SK-N-SH (cell line): ENCODE results near the gene CLEC2A.

Source experiments
- CTCF ChIP-seq: fragments of 200-600 bp; sonication (generic); IDR thresholded peaks from 2 replicates; pipeline ENCODE4 v1.6.1; 2017; ENCODE audit warnings: antibody characterized with exemption, mild to moderate bottlenecking, moderate library complexity
- JUND ChIP-seq: IDR thresholded peaks from 2 replicates; pipeline ENCODE4 v1.4.0; 2012
- MAX ChIP-seq: IDR thresholded peaks from 2 replicates; pipeline ENCODE4 v1.4.0; 2012; ENCODE audit warnings: low read depth
- MXI1 ChIP-seq: IDR thresholded peaks from 2 replicates; pipeline ENCODE4 v1.6.1; 2012; ENCODE audit warnings: mild to moderate bottlenecking, low read depth, low read length, improper control_type of control experiment
- NRF1 ChIP-seq: IDR thresholded peaks from 2 replicates; pipeline ENCODE4 v1.6.1; 2012; ENCODE audit warnings: low read depth, mild to moderate bottlenecking, low read length
- POLR2AphosphoS5 ChIP-seq: IDR thresholded peaks from 2 replicates; pipeline ENCODE4 v1.6.1; 2012; ENCODE audit warnings: low read depth, low read length
- RXRA ChIP-seq: IDR thresholded peaks from 2 replicates; pipeline ENCODE4 v1.4.0; 2012; ENCODE audit warnings: low read depth, mild to moderate bottlenecking, borderline replicate concordance
- SMC3 ChIP-seq: IDR thresholded peaks from 2 replicates; pipeline ENCODE4 v1.6.1; 2012; ENCODE audit warnings: low read depth, low read length, improper control_type of control experiment
- TAF1 ChIP-seq: IDR thresholded peaks from 2 replicates; pipeline ENCODE4 v1.6.1; 2012; ENCODE audit warnings: low read depth, mild to moderate bottlenecking, low read length, moderate library complexity, borderline replicate concordance
- TCF12 ChIP-seq: IDR thresholded peaks from 2 replicates; pipeline ENCODE4 v1.4.0; 2012
- TEAD4 ChIP-seq: IDR thresholded peaks from 2 replicates; pipeline ENCODE4 v1.4.0; 2012; ENCODE audit warnings: mild to moderate bottlenecking, borderline replicate concordance; ENCODE audit not compliant: insufficient read depth
- ZBTB33 ChIP-seq: IDR thresholded peaks from 2 replicates; pipeline ENCODE4 v1.4.0; 2012; ENCODE audit warnings: low read depth, borderline replicate concordance

- TF ChIP-seq MAX (no peak), CTCF (no peak), SMC3 (no peak), POLR2AphosphoS5 (no peak), MXI1 (no peak), TEAD4 (no peak), JUND (no peak), NRF1 (no peak), ZBTB33 (no peak), TCF12 (no peak), RXRA (no peak), TAF1 (no peak)
Observed at GRCh38 chr12:9969673-9970072, 37.5 kb upstream of the CLEC2A start.
